Kidney capillary endothelial cell (primary cell): ENCODE measurements around the gene STX4.

Experiments used
- DNase-seq: peaks from one replicate; pipeline ENCODE4 v3.0.0-alpha.2; 2018; ENCODE audit warnings: low spot score

The STX4 gene

GRCh38 chr16:31020536-31020935 lies 12.8 kb upstream of the STX4 start:
- DNase-seq = no peak

GRCh38 chr16:31022544-31023251 lies 10.7 kb upstream of the STX4 start:
- no peak for DNase-seq

GRCh38 chr16:31023252-31023602 lies 10.1 kb upstream of the STX4 start:
- DNase-seq = no peak

GRCh38 chr16:31023627-31024226 lies 9.6 kb upstream of the STX4 start:
- no peak for DNase-seq

- DNase-seq = no peak
Observed at GRCh38 chr16:31025339-31025738, 8.0 kb upstream of the STX4 start.

- DNase-seq = no peak
Observed at GRCh38 chr16:31029272-31029671, 4.1 kb upstream of the STX4 start.

- DNase-seq = no peak
Observed at GRCh38 chr16:31031276-31031675, 2.1 kb upstream of the STX4 start.

GRCh38 chr16:31033709-31034492 lies 543 bp downstream of the STX4 start:
- DNase-seq = peak; percentile 82

GRCh38 chr16:31036691-31037090 lies 3.3 kb downstream of the STX4 start:
- DNase-seq = no peak

- no peak for DNase-seq
Observed at GRCh38 chr16:31038993-31039392, 5.6 kb downstream of the STX4 start.

GRCh38 chr16:31042866-31043265 lies 9.5 kb downstream of the STX4 start:
- DNase-seq = no peak

- no peak for DNase-seq
Observed at GRCh38 chr16:31043352-31043751, 10.0 kb downstream of the STX4 start.

- DNase-seq = no peak
Observed at GRCh38 chr16:31043898-31044481, 10.6 kb downstream of the STX4 start.

- DNase-seq = no peak
Observed at GRCh38 chr16:31050280-31051030, 17.1 kb downstream of the STX4 start.

GRCh38 chr16:31052114-31052513 lies 18.8 kb downstream of the STX4 start:
- peak; percentile 86 for DNase-seq

- DNase-seq = no peak
Observed at GRCh38 chr16:31055613-31056012, 22.3 kb downstream of the STX4 start.

- DNase-seq = no peak
Observed at GRCh38 chr16:31061126-31061812, 27.9 kb downstream of the STX4 start.

GRCh38 chr16:31061813-31062440 lies 28.6 kb downstream of the STX4 start:
- DNase-seq = no peak

- no peak for DNase-seq
Observed at GRCh38 chr16:31063495-31063842, 30.1 kb downstream of the STX4 start.

- no peak for DNase-seq
Observed at GRCh38 chr16:31063843-31064611, 30.7 kb downstream of the STX4 start.
